C4-2B (cell line): Measurements from ENCODE around the gene HSD17B4.

Experiments
- ZFX ChIP-seq: fragments of 450-650 bp; IDR thresholded peaks from 2 replicates; pipeline ENCODE4 v1.6.1; 2017
- TF ChIP-seq, protein P1 (sequence below): fragments of 450-650 bp; conservative IDR thresholded peaks from 2 replicates; pipeline ENCODE4 v1.5.1; 2017; ENCODE audit warnings: mild to moderate bottlenecking

GRCh38 chr5:119453040-119453373 is 710 bp downstream of the HSD17B4 start:
- TF ChIP-seq, protein P1, sequence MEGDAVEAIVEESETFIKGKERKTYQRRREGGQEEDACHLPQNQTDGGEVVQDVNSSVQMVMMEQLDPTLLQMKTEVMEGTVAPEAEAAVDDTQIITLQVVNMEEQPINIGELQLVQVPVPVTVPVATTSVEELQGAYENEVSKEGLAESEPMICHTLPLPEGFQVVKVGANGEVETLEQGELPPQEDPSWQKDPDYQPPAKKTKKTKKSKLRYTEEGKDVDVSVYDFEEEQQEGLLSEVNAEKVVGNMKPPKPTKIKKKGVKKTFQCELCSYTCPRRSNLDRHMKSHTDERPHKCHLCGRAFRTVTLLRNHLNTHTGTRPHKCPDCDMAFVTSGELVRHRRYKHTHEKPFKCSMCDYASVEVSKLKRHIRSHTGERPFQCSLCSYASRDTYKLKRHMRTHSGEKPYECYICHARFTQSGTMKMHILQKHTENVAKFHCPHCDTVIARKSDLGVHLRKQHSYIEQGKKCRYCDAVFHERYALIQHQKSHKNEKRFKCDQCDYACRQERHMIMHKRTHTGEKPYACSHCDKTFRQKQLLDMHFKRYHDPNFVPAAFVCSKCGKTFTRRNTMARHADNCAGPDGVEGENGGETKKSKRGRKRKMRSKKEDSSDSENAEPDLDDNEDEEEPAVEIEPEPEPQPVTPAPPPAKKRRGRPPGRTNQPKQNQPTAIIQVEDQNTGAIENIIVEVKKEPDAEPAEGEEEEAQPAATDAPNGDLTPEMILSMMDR = no peak
- no peak for TF ChIP-seq ZFX
